ENCODE results near the gene STK39. TPM values are rescaled to one million over a fixed set of nuclear protein-coding genes. Genes with fewer than 3 reads are reported as not detected.
"Not testable (repeated sequence)": the region's sequence is repeated elsewhere in the genome, so short reads cannot be mapped to it uniquely, and the experiment has no call there.

The STK39 gene
- total RNA-seq, 1 donor from 2014 or later: 33.4 TPM

- intact Hi-C loops (cut with micrococcal nuclease): no loop called here
Observed at GRCh38 chr2:168058675-168059074, 188.7 kb downstream of the STK39 start.

GRCh38 chr2:168056242-168056787 lies 191.1 kb downstream of the STK39 start:
- intact Hi-C loops (cut with micrococcal nuclease): no loop called here

- intact Hi-C loops (cut with micrococcal nuclease): no loop called here
Observed at GRCh38 chr2:168054657-168055056, 192.7 kb downstream of the STK39 start.

- intact Hi-C loops (cut with micrococcal nuclease): no loop called here
Observed at GRCh38 chr2:168053676-168054075, 193.7 kb downstream of the STK39 start.

GRCh38 chr2:168052773-168053172 lies 194.6 kb downstream of the STK39 start:
- intact Hi-C loops (cut with micrococcal nuclease): no loop called here

- intact Hi-C loops (cut with micrococcal nuclease): no loop called here
Observed at GRCh38 chr2:168050377-168050776, 197.0 kb downstream of the STK39 start.

- intact Hi-C loops (cut with micrococcal nuclease): no loop called here
Observed at GRCh38 chr2:168049609-168050008, 197.8 kb downstream of the STK39 start.

GRCh38 chr2:168047091-168047690 lies 200.2 kb downstream of the STK39 start:
- intact Hi-C loops (cut with micrococcal nuclease): no loop called here

GRCh38 chr2:168044579-168044978 lies 202.8 kb downstream of the STK39 start:
- intact Hi-C loops (cut with micrococcal nuclease): no loop called here

GRCh38 chr2:168044176-168044575 lies 203.2 kb downstream of the STK39 start:
- intact Hi-C loops (cut with micrococcal nuclease): no loop called here

- intact Hi-C loops (cut with micrococcal nuclease): not testable (repeated sequence)
Observed at GRCh38 chr2:168042127-168042824, 205.1 kb downstream of the STK39 start.

- intact Hi-C loops (cut with micrococcal nuclease): no loop called here
Observed at GRCh38 chr2:168039881-168040280, 207.5 kb downstream of the STK39 start.

GRCh38 chr2:168037778-168038177 lies 209.6 kb downstream of the STK39 start:
- intact Hi-C loops (cut with micrococcal nuclease): no loop called here

- intact Hi-C loops (cut with micrococcal nuclease): no loop called here
Observed at GRCh38 chr2:168035458-168035857, 211.9 kb downstream of the STK39 start.

- intact Hi-C loops (cut with micrococcal nuclease): no loop called here
Observed at GRCh38 chr2:168034616-168035015, 212.8 kb downstream of the STK39 start.

GRCh38 chr2:168033966-168034365 lies 213.4 kb downstream of the STK39 start:
- intact Hi-C loops (cut with micrococcal nuclease): no loop called here

GRCh38 chr2:168032091-168032490 lies 215.3 kb downstream of the STK39 start:
- intact Hi-C loops (cut with micrococcal nuclease): no loop called here

GRCh38 chr2:168030862-168031624 lies 216.4 kb downstream of the STK39 start:
- intact Hi-C loops (cut with micrococcal nuclease): no loop called here

- intact Hi-C loops (cut with micrococcal nuclease): no loop called here
Observed at GRCh38 chr2:168029071-168029470, 218.3 kb downstream of the STK39 start.

- intact Hi-C loops (cut with micrococcal nuclease): no loop called here
Observed at GRCh38 chr2:168028362-168028761, 219.0 kb downstream of the STK39 start.

- intact Hi-C loops (cut with micrococcal nuclease): no loop called here
Observed at GRCh38 chr2:168025487-168026202, 221.8 kb downstream of the STK39 start.

All from T-helper 1 cell treated with Interleukin-12 subunit alpha and Interleukin-12 subunit beta and Interleukin-4 antibody, amounts not matched to agents 30 ng/mL and 1 ng/mL, for 36 hours (primary cell).